Natural killer cell (primary cell): ENCODE data around the gene SELENOO. TPM values are rescaled to one million over a fixed set of nuclear protein-coding genes. Genes with fewer than 3 reads are reported as not detected.

ENCODE experiments used
- ATAC-seq, 3 donors: fragments of 150-1000 bp in 2 of 3; fragments of 200-7000 bp in 1 of 3; cut with Tn5 transposase; 1 replicate in 1 of 3; 2 replicates in 2 of 3; pipeline ENCODE4 v1.10.0; 2021; ENCODE audit warnings: mild to moderate bottlenecking in 2 of 3, moderate library complexity in 2 of 3
- DNase-seq, 2 donors: peaks; one replicate each; pipeline versions ENCODE4 v3.0.0 to v3.0.0-alpha.2; 2013 to 2021; ENCODE audit warnings: mixed read lengths in 1 of 2
- H3K27ac ChIP-seq: one replicate; pipeline ENCODE4 v1.5.1; 2013; ENCODE audit warnings: mild to moderate bottlenecking, low read length
- H3K27me3 ChIP-seq: one replicate; pipeline ENCODE4 v1.6.1; 2013; ENCODE audit warnings: low read length; ENCODE audit not compliant: control insufficient read depth, insufficient read depth
- H3K36me3 ChIP-seq: one replicate; pipeline ENCODE4 v1.6.1; 2013; ENCODE audit warnings: low read length; ENCODE audit not compliant: control insufficient read depth, insufficient read depth
- H3K4me1 ChIP-seq: one replicate; pipeline ENCODE4 v1.6.1; 2013; ENCODE audit warnings: low read length; ENCODE audit not compliant: control insufficient read depth, insufficient read depth
- H3K4me3 ChIP-seq: one replicate; pipeline ENCODE4 v1.5.1; 2013; ENCODE audit warnings: low read length
- H3K9me3 ChIP-seq: one replicate; pipeline ENCODE4 v1.6.1; 2013; ENCODE audit warnings: low read length; ENCODE audit not compliant: control insufficient read depth, insufficient read depth
- H3K27ac Mint-ChIP-seq, 2 donors: one replicate each; pipeline ENCODE4 v1.8.0; 2022; ENCODE audit warnings: mild to moderate bottlenecking in 2 of 2, mixed read lengths in 2 of 2, moderate library complexity in 1 of 2
- H3K27me3 Mint-ChIP-seq, 2 donors: one replicate each; pipeline ENCODE4 v1.8.0; 2022; ENCODE audit warnings: low read depth in 2 of 2, mixed read lengths in 2 of 2
- H3K36me3 Mint-ChIP-seq: one replicate; pipeline ENCODE4 v1.8.0; 2022; ENCODE audit warnings: mixed read lengths
- H3K4me1 Mint-ChIP-seq, 2 donors: one replicate each; pipeline ENCODE4 v1.8.0; 2022; ENCODE audit warnings: mixed read lengths in 2 of 2
- H3K4me3 Mint-ChIP-seq: one replicate; pipeline ENCODE4 v1.8.0; 2022; ENCODE audit warnings: mild to moderate bottlenecking, moderate library complexity, mixed read lengths
- H3K9me3 Mint-ChIP-seq, 2 donors: one replicate each; pipeline ENCODE4 v1.8.0; 2022; ENCODE audit warnings: mixed read lengths in 2 of 2
- CTCF ChIP-seq: fragments of 200-600 bp; IDR thresholded peaks from one replicate; pipeline ENCODE4 v1.8.0; 2022; ENCODE audit warnings: antibody characterized with exemption
- WGBS: methylation state at CpG from one replicate; pipeline ENCODE4 v1.1.7; 2013; ENCODE audit warnings: missing lambda C conversion rate; ENCODE audit not compliant: insufficient coverage; 5-methylcytosine and 5-hydroxymethylcytosine counted together
- intact Hi-C: fragments of 100-400 bp; cut with micrococcal nuclease; formaldehyde crosslinking; loops from one replicate; pipeline ENCODE4 v1.14.2; 2022
- total RNA-seq, 4 donors: library from RNA; stranded (reverse); fragments of 120-200 nt in 1 of 4; gene quantifications; one replicate each; pipeline versions ENCODE4 v1.2.3 to v1.2.4, GENCODE V29; 2013 to 2022

Gene SELENOO
- total RNA-seq, 3 donors from 2014 or later (not counting 1 experiment from before 2014, with no cell fraction given), result 37.3 to 45.2 (median 37.6) TPM

DNA sequence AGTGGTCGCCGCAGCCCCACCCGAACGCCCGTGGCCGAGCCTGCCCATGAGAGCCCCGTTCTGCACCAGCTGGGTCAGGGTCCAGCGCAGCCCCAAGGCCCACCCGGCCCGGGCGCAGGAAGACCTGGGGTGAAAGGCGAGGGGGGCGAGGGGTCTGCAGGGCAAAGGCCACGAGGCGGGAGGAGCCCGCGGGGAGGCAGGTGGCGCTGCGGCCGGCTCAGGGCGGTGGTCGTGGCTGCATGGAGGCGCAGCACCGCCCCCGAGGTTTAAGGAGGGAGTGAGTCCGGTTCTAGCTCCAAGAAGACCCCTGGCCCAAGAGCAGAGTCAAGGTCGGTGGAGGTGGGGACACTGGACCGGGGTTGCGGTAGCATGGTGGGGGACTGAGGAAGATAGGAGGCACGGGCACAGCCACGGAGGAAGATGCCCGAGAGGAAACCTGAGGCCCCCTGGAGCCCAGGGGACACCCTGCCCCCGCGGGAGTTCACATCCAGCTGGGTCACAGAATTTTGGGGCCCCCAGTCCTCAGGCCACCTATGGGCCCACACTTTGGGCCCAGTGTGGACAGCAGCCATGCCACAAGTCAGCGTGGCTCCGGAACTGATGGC is 50.8 kb downstream of the SELENOO start:
- Mint-ChIP-seq H3K36me3 (no peaks in the 10 kb centered on the region), H3K27ac (peak overlapping the region in 1 of 2 donors; percentile 59), H3K9me3 (no peaks in the 10 kb centered on the region), H3K27me3 (no peaks in the 10 kb centered on the region), H3K4me1 (peaks cover 0 to 17% of the 10 kb centered on the region in 2 donors), H3K4me3 (peak overlapping the region; percentile 74)
- Histone ChIP-seq H3K4me3 (no peak overlapping the region), H3K4me1 (peaks cover 46% of the 10 kb centered on the region), H3K9me3 (no peaks in the 10 kb centered on the region), H3K27me3 (no peaks in the 10 kb centered on the region), H3K27ac (peak overlapping the region; percentile 47), H3K36me3 (peaks cover 14% of the 10 kb centered on the region)
- TF ChIP-seq CTCF, result no peak
- intact Hi-C loops, result loop anchor here (2.0 to 5.0 kb wide), 4 partner anchors 76 to 441 kb away; partner anchors contain the start of genes DENND6B and PPP6R2
- ATAC-seq (peak in 2 of 3 donors; percentile 8 to 19), DNase-seq (peak; percentile 31 to 47)
- 6% methylated on average over 36 of the region's 36 CpGs for WGBS

DNA sequence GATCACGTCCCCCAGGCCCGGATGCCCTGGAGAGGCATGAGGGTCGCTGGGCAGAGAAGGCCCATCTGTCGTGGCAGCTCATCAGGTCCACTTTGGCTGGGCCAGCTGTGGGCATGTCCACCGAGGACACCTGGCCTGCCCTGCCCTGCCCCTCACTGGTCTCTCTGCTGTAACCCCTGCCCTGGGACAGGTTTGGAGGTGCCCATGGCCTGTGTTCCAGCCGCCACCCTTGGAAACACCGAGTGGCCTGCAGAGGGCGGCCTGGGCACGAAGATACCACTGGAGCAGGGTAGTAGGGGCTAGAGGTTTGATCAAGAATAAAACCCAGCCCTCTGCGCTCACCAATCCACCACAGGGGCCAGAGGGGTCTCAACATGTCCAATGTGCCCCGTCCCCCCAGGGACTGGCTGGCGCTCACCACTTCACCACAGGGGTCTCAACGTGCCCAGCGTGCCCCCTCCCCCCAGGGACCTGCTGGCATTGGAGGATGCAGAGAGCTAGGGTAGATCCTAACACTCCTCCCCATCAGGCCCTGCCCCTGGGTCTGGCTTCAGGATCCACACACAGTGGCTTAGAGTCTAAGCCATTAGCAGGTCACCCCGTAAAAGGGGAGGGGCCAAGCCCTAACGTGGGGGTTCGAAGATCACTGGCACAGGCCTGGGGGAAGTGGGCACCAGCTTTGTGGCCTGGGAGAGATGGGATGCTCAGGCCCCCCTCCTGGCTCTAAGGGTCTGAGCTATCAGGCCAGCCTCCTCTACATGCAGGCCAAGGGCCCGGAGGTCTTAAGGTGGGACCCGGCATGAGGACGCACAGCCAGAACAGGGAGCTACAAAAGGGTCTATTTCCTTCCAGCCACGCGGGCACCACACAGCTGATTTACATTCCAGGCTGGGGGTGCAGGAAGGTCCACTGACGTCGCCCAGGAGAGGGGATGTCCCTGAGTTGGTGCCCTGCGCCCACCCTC is 51.6 kb downstream of the SELENOO start:
- Mint-ChIP-seq H3K4me3 (peak overlapping the region; percentile 74), H3K27me3 (no peaks in the 10 kb centered on the region), H3K9me3 (no peaks in the 10 kb centered on the region), H3K36me3 (no peaks in the 10 kb centered on the region), H3K4me1 (peaks cover 0 to 17% of the 10 kb centered on the region in 2 donors), H3K27ac (peak overlapping the region in 1 of 2 donors; percentile 59)
- H3K36me3 ChIP-seq, result peaks cover 10% of the 10 kb centered on the region
- H3K27ac ChIP-seq, result peak overlapping the region; percentile 47
- intact Hi-C loops, result loop anchor here (2.0 to 5.0 kb wide), 4 partner anchors 75 to 440 kb away; partner anchors contain the start of genes DENND6B and PPP6R2
- DNase-seq, result peak; percentile 65 to 83
- no peaks in the 10 kb centered on the region for H3K9me3 ChIP-seq
- H3K27me3 ChIP-seq, result no peaks in the 10 kb centered on the region
- 53% methylated on average over 25 of the region's 25 CpGs for WGBS
- TF ChIP-seq CTCF, result peak; percentile 72
- ATAC-seq, result peak; percentile 74 to 75 (median 74)
- H3K4me3 ChIP-seq, result no peak overlapping the region
- peaks cover 44% of the 10 kb centered on the region for H3K4me1 ChIP-seq

GRCh38 chr22:50253046-50253915 is 52.5 kb downstream of the SELENOO start:
- H3K4me1 ChIP-seq, result peaks cover 34% of the 10 kb centered on the region
- Mint-ChIP-seq H3K27ac (no peak overlapping the region), H3K27me3 (no peaks in the 10 kb centered on the region), H3K4me3 (no peak overlapping the region), H3K9me3 (no peaks in the 10 kb centered on the region), H3K36me3 (no peaks in the 10 kb centered on the region), H3K4me1 (peaks cover 0 to 17% of the 10 kb centered on the region in 2 donors)
- H3K27me3 ChIP-seq, result no peaks in the 10 kb centered on the region
- no peak for DNase-seq
- TF ChIP-seq CTCF, result no peak
- ATAC-seq, result no peak
- peaks cover 2% of the 10 kb centered on the region for H3K36me3 ChIP-seq
- H3K4me3 ChIP-seq, result no peak overlapping the region
- WGBS, result 86% methylated on average over 22 of the region's 22 CpGs
- H3K9me3 ChIP-seq, result no peaks in the 10 kb centered on the region
- no peak overlapping the region for H3K27ac ChIP-seq
- intact Hi-C loops, result loop anchor here (2.0 to 5.0 kb wide), 4 partner anchors 74 to 439 kb away; partner anchors contain the start of genes DENND6B and PPP6R2
